NCI-H226 (cell line): ENCODE measurements around the gene VWA3B.
A peak's percentile ranks its signal among the peaks of the same experiment; 100 is the strongest.
"Not testable (repeated sequence)": the region's sequence is repeated elsewhere in the genome, so short reads cannot be mapped to it uniquely, and the experiment has no call there.

ENCODE experiments used
- DNase-seq: peaks from one replicate; pipeline ENCODE4 v3.0.0-alpha.2; 2015

VWA3B gene

GRCh38 chr2:98299211-98299905 is 212.4 kb downstream of the VWA3B start:
- DNase-seq, result no peak

DNA sequence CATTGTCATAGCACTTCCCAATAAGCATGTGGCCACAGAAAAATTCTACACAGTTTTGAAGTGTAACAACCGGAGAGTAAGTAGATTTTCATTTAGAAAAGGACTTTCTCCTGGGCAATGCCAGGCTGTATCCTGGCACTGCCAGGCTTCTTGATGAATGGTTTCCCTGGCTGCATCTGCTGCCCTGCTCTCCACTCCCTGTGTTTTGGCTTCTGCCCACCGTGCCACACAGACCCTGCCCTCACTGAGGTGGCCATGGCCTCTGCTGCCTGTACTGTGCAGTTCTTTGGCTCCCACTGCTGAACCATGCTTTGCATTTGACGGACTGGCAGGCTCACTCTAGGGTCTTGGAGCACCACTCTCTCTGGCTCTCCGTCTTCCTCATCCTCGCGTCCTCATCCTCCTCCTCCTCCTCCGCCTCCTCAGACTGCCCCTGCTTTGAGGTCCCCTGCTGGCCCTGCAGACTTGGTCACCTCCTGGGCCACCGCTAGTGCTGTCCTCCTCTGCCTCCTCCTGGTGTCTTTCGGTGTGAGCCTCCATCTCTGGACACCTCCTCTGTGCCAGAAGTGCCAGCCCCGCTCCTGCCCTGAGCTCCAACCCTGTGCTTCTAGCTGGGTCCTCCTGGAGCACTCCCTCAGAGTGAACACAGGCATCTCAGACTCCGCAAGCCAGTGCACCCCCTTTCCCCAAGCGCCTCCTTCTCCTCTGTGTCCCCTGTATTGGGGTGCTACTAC is 213.3 kb downstream of the VWA3B start:
- DNase-seq, result no peak

- no peak for DNase-seq
These were observed 214.5 kb downstream of the VWA3B start for GRCh38 chr2:98301469-98301868.

DNA sequence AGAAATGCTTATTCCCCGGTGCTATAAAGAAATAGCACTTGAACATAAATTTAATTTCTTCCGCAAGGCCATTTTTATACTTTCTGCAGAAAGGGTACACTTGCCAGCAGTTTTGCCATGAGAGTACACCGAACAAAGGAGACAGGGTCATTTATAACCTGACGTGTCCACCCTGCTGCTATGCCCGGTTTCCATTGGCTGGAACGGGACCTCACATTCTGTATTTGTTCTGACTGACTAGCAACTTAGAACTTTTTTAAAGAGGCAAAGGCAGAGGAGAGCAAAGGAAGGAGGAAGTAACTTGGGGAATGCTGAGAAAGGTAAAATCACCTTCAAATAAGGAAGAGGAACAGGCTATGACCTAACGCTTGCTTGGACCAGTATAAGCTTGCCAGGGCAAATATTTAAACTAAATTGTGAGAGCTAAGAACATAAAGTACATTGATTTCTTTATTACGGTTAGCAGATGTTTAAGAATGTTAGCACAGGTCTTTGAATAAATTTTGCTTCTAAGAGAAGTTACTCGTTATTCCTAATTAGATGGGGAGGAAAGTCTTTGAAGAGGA is 220.2 kb downstream of the VWA3B start:
- not testable (repeated sequence) for DNase-seq

DNA sequence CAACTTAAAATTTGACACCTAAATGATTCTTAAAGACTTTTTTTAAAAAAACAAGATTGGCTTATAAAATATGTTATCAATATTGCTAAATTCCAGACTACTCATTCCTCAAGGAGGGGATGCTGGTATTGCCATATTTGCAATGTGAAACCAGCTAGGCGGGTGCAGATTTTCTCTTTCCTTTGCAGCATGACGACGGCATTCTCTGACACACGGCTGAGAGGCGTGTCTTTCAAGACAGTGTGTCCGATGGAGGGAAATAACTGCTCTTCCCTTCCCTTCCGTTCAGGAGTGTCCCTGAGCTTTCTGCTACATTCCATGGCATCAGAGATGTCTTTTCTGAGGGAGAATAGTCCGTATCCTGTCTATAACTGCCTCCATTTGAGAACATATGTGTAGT is 221.1 kb downstream of the VWA3B start:
- no peak for DNase-seq

- no peak for DNase-seq
These were observed 221.6 kb downstream of the VWA3B start for GRCh38 chr2:98308532-98308931.

DNA sequence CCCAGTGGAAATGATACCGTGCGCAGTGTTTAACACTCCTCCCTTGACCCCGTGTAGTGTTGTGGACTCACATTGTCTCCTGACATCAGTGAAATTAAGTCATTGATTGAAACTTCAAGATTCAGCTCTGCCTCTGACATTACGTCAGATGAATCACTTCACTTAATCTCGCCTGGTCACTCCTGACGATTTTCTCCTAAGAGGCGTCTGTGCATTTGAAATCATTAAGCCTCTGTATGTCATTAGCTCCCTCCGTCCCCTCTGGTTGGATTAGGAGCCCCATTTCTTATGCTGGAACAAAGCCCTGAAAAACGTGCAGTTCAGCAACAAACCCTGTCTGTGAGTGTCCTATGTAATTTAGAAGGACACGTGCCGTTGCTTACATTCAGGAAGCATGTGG is 222.6 kb downstream of the VWA3B start:
- no peak for DNase-seq

GRCh38 chr2:98310010-98310409 is 223.0 kb downstream of the VWA3B start:
- no peak for DNase-seq

- no peak for DNase-seq
These were observed 224.1 kb downstream of the VWA3B start for GRCh38 chr2:98311090-98311489.

DNA sequence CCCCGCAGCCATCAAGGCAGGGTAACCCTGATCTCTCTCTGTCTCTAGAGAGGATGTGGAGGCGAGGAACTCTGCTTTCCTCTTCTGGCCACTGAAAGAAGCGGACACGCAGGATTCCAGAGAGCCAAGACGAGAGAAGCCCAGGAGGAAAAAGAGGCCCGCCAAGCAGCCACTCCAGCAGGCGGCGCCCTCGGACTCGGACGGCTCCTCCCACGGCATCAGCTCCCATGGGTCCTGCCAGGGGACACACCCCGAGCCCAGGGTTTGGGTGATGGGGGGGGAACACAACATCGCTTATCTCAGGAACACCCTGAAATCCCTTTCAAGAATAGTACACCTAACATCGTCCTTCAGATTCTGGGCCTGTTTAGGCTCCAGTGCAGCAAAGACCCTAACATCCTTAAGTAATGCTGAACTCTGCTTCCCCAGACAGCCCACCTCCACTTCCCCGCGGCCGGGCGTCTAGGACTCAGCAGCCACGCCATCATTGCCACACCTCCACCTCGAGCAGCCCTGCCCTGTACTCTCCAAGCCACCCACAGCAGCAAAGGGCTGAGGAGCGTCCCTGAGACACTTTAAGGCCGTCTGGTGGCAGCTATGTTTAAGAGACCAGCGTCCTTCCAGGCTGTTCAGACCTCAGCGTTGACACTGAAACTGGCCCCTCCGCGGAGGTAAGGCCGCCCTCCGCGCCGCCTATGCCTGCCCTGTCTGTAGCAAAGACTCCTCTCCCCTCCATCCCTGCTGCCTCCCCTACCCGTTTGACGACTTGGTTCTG is 225.0 kb downstream of the VWA3B start:
- DNase-seq, result no peak

DNA sequence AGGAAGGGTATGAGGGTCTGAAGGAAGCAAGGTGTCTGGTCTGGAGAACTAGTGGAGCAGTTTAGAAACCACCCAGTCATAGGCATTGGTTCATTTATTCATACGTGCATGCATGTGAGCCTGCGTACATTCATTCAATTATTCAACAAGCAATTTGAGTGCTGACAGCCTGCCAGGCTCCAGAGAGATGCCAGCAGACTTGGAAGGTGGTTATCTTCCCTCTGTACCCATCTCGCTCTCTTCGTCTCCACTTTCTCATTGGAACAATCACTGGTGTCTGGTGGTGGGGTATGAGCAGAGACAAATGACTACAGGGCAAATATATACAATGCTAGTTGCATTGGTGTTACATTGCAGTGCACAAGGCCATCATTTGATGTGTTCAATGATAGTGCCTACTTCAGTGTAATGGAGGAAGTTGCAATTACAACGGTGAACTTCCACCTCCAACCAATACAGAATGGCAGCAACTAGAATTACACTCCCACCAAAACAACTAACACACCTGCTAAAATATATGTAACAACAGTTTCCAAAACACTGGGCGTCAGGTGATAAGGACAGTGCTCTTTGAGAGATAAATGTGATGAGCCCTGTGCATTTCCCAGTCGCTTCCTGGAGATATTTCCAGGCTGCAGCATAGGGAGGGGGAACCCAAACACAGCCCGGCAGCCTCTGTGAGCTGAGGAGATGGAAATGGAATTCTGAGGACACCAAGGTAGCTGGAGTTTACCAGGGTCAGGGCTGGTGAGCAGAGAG is 226.7 kb downstream of the VWA3B start:
- DNase-seq, result no peak

- DNase-seq, result no peak
These were observed 227.3 kb downstream of the VWA3B start for GRCh38 chr2:98314251-98314650.

- DNase-seq, result no peak
These were observed 229.0 kb downstream of the VWA3B start for GRCh38 chr2:98315957-98316356.

- no peak for DNase-seq
These were observed 230.2 kb downstream of the VWA3B start for GRCh38 chr2:98317214-98317613.

- not testable (repeated sequence) for DNase-seq
These were observed 233.2 kb downstream of the VWA3B start for GRCh38 chr2:98320171-98320570.

DNA sequence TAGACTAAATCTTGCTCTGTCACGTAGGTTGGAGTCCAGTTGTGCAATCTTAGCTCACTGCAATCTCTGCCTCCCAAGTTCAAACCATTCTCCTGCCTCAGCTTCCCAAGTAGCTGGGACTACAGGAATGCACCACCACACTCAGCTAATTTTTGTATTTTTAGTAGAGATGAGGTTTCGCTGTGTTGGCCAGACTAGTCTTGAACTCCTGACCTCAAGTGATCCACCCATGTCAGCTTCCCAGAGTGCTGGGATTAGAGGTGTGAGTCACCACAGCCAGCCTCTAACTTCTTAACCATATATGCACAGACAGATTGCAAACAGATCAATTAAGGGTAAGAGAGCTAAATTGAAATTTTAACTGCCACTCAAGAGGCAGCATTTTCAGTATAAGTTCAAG is 237.2 kb downstream of the VWA3B start:
- DNase-seq, result peak; percentile 2

DNA sequence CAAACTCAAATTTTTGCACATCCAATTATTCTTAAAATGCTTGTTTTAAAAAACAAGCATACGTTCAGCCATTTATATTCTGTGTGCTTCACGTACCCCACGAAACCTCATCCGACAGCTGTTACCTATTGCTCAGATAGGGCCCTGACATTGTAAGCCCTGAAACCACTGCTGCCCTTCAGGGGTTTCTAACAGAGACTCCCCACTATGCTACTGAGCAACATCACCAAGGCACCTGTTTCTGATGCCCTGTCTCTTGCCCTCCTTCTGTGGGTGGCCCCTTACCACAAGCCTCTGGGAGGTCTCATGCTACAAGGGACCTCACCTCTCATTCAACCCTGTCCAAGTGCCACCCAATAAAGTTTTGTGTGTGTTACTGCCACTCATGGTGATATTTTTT is 240.8 kb downstream of the VWA3B start:
- no peak for DNase-seq

- no peak for DNase-seq
These were observed 242.6 kb downstream of the VWA3B start for GRCh38 chr2:98329549-98329948.

DNA sequence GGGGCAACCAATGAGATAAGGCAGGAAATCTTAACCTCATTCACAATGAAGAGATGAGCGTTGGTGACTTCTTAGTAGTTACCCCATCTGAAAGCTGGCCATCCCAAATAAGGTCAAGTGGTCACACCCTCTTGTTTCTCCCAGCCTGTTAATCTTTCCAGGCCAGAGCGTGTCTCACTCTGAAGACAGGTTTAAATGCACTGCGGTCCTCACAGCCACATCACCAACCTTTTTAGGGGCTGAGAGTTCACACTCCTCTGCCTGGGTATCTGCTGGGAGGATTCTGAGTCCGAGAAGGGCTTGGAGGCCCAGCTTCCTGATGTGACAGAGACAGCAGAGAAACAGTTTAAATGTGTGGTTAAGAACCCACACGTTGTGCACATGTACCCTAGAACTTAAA is 246.0 kb downstream of the VWA3B start:
- DNase-seq, result no peak

GRCh38 chr2:98333922-98334321 is 247.0 kb downstream of the VWA3B start:
- no peak for DNase-seq

GRCh38 chr2:98334439-98335078 is 247.6 kb downstream of the VWA3B start:
- DNase-seq, result peak; percentile 73

GRCh38 chr2:98335271-98335670 is 248.3 kb downstream of the VWA3B start:
- DNase-seq, result no peak
